IMR-90 (cell line): Measurements from ENCODE around the gene SPANXD.

Source experiments
- BHLHE40 ChIP-seq: fragments of 150-350 bp; IDR thresholded peaks from 2 replicates; pipeline ENCODE4 v1.6.1; 2016; ENCODE audit warnings: mild to moderate bottlenecking, low read depth, low read length
- MAZ ChIP-seq: IDR thresholded peaks from 2 replicates; pipeline ENCODE4 v1.6.1; 2012; ENCODE audit warnings: low read depth, mild to moderate bottlenecking, low read length, improper control_type of control experiment, moderate library complexity, borderline replicate concordance
- MXI1 ChIP-seq: IDR thresholded peaks from 2 replicates; pipeline ENCODE4 v1.6.1; 2012; ENCODE audit warnings: low read depth, mild to moderate bottlenecking, low read length, moderate library complexity, borderline replicate concordance
- NFE2L2 ChIP-seq: fragments of 150-350 bp; IDR thresholded peaks from 2 replicates; pipeline ENCODE4 v1.6.1; 2016; ENCODE audit warnings: low read depth, mild to moderate bottlenecking, low read length
- POLR2A ChIP-seq: IDR thresholded peaks from 2 replicates; pipeline ENCODE4 v1.6.1; 2012; ENCODE audit warnings: mild to moderate bottlenecking, low read depth, low read length
- TF ChIP-seq, protein P1 (sequence below): conservative IDR thresholded peaks from 2 replicates; pipeline ENCODE4 v1.5.1; 2012; ENCODE audit warnings: mild to moderate bottlenecking, low read depth, low read length, improper control_type of control experiment
- TF ChIP-seq, protein P2 (sequence below): fragments of 150-350 bp; IDR thresholded peaks from 2 replicates; pipeline ENCODE4 v1.6.1; 2017; ENCODE audit warnings: mild to moderate bottlenecking, antibody characterized with exemption, low read length, low read depth
- TF ChIP-seq, protein P3 (sequence below): fragments of 150-350 bp; IDR thresholded peaks from 2 replicates; pipeline ENCODE4 v1.6.1; 2016; ENCODE audit warnings: low read depth, mild to moderate bottlenecking, low read length, moderate library complexity, borderline replicate concordance

DNA sequence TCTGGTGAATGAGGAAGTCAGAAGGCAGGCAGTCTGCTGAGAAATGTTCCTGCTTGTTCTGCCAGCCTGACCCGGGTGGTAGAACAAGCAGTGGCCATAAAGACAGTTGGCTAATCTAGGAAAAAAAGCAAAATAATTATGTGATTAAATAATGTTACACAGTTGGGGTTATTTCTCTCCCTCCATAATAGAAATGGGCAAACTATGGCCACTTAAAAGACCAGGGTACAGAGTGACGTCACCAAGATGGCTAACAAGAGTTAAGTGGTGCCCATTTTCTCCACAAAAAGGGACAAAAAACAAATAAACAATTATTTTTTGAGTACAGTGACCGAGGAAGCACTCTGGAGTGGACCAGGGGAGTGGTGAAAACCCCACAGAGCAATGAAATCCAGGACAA is 16.1 kb upstream of the SPANXD start:
- TF ChIP-seq, protein P1, sequence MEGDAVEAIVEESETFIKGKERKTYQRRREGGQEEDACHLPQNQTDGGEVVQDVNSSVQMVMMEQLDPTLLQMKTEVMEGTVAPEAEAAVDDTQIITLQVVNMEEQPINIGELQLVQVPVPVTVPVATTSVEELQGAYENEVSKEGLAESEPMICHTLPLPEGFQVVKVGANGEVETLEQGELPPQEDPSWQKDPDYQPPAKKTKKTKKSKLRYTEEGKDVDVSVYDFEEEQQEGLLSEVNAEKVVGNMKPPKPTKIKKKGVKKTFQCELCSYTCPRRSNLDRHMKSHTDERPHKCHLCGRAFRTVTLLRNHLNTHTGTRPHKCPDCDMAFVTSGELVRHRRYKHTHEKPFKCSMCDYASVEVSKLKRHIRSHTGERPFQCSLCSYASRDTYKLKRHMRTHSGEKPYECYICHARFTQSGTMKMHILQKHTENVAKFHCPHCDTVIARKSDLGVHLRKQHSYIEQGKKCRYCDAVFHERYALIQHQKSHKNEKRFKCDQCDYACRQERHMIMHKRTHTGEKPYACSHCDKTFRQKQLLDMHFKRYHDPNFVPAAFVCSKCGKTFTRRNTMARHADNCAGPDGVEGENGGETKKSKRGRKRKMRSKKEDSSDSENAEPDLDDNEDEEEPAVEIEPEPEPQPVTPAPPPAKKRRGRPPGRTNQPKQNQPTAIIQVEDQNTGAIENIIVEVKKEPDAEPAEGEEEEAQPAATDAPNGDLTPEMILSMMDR: no peak
- TF ChIP-seq NFE2L2: no peak
- TF ChIP-seq, protein P2, sequence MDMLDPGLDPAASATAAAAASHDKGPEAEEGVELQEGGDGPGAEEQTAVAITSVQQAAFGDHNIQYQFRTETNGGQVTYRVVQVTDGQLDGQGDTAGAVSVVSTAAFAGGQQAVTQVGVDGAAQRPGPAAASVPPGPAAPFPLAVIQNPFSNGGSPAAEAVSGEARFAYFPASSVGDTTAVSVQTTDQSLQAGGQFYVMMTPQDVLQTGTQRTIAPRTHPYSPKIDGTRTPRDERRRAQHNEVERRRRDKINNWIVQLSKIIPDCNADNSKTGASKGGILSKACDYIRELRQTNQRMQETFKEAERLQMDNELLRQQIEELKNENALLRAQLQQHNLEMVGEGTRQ: no peak
- TF ChIP-seq MAZ: no peak
- no peak for TF ChIP-seq POLR2A
- no peak for TF ChIP-seq MXI1
- TF ChIP-seq, protein P3, sequence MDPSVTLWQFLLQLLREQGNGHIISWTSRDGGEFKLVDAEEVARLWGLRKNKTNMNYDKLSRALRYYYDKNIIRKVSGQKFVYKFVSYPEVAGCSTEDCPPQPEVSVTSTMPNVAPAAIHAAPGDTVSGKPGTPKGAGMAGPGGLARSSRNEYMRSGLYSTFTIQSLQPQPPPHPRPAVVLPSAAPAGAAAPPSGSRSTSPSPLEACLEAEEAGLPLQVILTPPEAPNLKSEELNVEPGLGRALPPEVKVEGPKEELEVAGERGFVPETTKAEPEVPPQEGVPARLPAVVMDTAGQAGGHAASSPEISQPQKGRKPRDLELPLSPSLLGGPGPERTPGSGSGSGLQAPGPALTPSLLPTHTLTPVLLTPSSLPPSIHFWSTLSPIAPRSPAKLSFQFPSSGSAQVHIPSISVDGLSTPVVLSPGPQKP: no peak
- no peak for TF ChIP-seq BHLHE40
